PC-9 (cell line): ENCODE data around the gene ESAM. TPM values are rescaled to one million over a fixed set of nuclear protein-coding genes. Genes with fewer than 3 reads are reported as not detected.

Experiments used
- BruUV-seq: library from RNA; stranded (reverse); fragments of 400-500 nt; replicated peaks from 2 replicates; lab custom pipeline; 2021; lab: Mats Ljungman, UMichigan
- CTCF ChIA-PET: fragments of 300-600 bp; sonication (Branson Sonifier 250); formaldehyde crosslinking; loops from one replicate; lab custom pipeline; 2022; ENCODE audit warnings: antibody characterized with exemption; lab: Charles Lee
- POLR2A ChIA-PET: fragments of 300-600 bp; sonication (Branson Sonifier 250); formaldehyde crosslinking; loops from one replicate; lab custom pipeline; 2022; ENCODE audit warnings: antibody characterized with exemption; ENCODE audit not compliant: unreplicated experiment; lab: Charles Lee
- DNase-seq, 2 experiments: peaks; one replicate each; pipeline versions ENCODE4 v3.0.0 to v3.0.0-alpha.2; 2015 to 2022; ENCODE audit warnings: mixed read lengths in 1 of 2
- H2AFZ ChIP-seq: fragments of 200-600 bp; sonication (generic); 2 replicates; pipeline ENCODE4 v1.8.1; 2017; ENCODE audit warnings: antibody characterized with exemption
- H3F3A ChIP-seq: fragments of 200-600 bp; sonication (generic); 2 replicates; pipeline ENCODE4 v1.8.1; 2017; ENCODE audit warnings: antibody characterized with exemption, mild to moderate bottlenecking, low read depth; ENCODE audit not compliant: insufficient read depth
- H3K27ac ChIP-seq: fragments of 200-600 bp; sonication (generic); 2 replicates; pipeline ENCODE4 v1.6.1; 2016; ENCODE audit warnings: mixed run types
- H3K27me3 ChIP-seq: fragments of 200-600 bp; sonication (generic); 2 replicates; pipeline ENCODE4 v1.6.1; 2016; ENCODE audit warnings: low read depth, mixed run types; ENCODE audit not compliant: insufficient read depth
- H3K36me3 ChIP-seq: fragments of 200-600 bp; sonication (generic); 2 replicates; pipeline ENCODE4 v1.6.1; 2016; ENCODE audit warnings: low read depth, mixed run types
- H3K4me1 ChIP-seq: fragments of 200-600 bp; sonication (generic); replicated peaks from 2 replicates; pipeline ENCODE4 v1.6.1; 2016; ENCODE audit warnings: mixed run types; ENCODE audit not compliant: insufficient read depth
- H3K4me2 ChIP-seq: fragments of 200-600 bp; sonication (generic); 2 replicates; pipeline ENCODE4 v1.6.1; 2017; ENCODE audit warnings: mixed run types
- H3K4me3 ChIP-seq: fragments of 200-600 bp; sonication (generic); 2 replicates; pipeline ENCODE4 v1.6.1; 2016; ENCODE audit warnings: mixed run types
- H3K79me2 ChIP-seq: fragments of 200-600 bp; sonication (generic); 2 replicates; pipeline ENCODE4 v1.6.1; 2017; ENCODE audit warnings: low read depth, mixed run types
- H3K9me2 ChIP-seq: fragments of 200-600 bp; sonication (generic); 2 replicates; pipeline ENCODE4 v1.8.1; 2017; ENCODE audit warnings: mild to moderate bottlenecking; ENCODE audit not compliant: insufficient read depth
- H3K9me3 ChIP-seq: fragments of 200-600 bp; sonication (generic); 2 replicates; pipeline ENCODE4 v1.8.1; 2016; ENCODE audit warnings: low read depth; ENCODE audit not compliant: insufficient read depth
- H4K20me1 ChIP-seq: fragments of 200-600 bp; sonication (generic); 2 replicates; pipeline ENCODE4 v1.8.1; 2017; ENCODE audit not compliant: insufficient read depth
- CTCF ChIP-seq: fragments of 200-600 bp; sonication (generic); conservative IDR thresholded peaks from 2 replicates; pipeline ENCODE4 v1.6.1; 2017; ENCODE audit warnings: mixed run types, antibody characterized with exemption, mild to moderate bottlenecking, moderate library complexity
- EZH2 ChIP-seq: fragments of 200-600 bp; sonication (generic); IDR thresholded peaks from 2 replicates; pipeline ENCODE4 v1.8.0; 2017; ENCODE audit warnings: antibody characterized with exemption, low read depth
- intact Hi-C: fragments of 100-400 bp; cut with micrococcal nuclease; formaldehyde crosslinking; loops from one replicate; pipeline ENCODE4 v1.10.0; 2022; ENCODE audit not compliant: unreplicated experiment
- total RNA-seq: library from RNA; stranded (reverse); gene quantifications from 2 replicates; pipeline ENCODE4 v1.2.3, GENCODE V29; 2021

The ESAM gene
- total RNA-seq, 1 experiment from 2014 or later = 13.5 TPM

GRCh38 chr11:124716591-124716990 is 45.5 kb downstream of the ESAM start:
- TF ChIP-seq EZH2 (no peak), CTCF (no peak)
- Histone ChIP-seq H3K4me1 (no peaks in the 10 kb centered on the region), H3K4me3 (no peak overlapping the region), H3K9me2 (no peaks in the 10 kb centered on the region), H2AFZ (no peak overlapping the region), H4K20me1 (no peaks in the 10 kb centered on the region), H3K79me2 (no peaks in the 10 kb centered on the region), H3K36me3 (no peaks in the 10 kb centered on the region), H3K9me3 (no peaks in the 10 kb centered on the region), H3K4me2 (no peak overlapping the region), H3K27me3 (peaks cover 40% of the 10 kb centered on the region), H3F3A (no peaks in the 10 kb centered on the region), H3K27ac (no peak overlapping the region)
- CTCF ChIA-PET = no interaction called here
- BruUV-seq = no TSS peak
- POLR2A ChIA-PET = interaction anchor here (0.6 kb wide), 1 partner anchor 23 kb away, joined by 6 read pairs; no protein-coding TSS in a partner anchor
- DNase-seq = no peak
- intact Hi-C loops = no loop called here

GRCh38 chr11:124712392-124712791 is 49.7 kb downstream of the ESAM start:
- H3K79me2 ChIP-seq = no peaks in the 10 kb centered on the region
- TF ChIP-seq CTCF = no peak
- TF ChIP-seq EZH2 = no peak
- H3K27ac ChIP-seq = no peak overlapping the region
- H3K36me3 ChIP-seq = no peaks in the 10 kb centered on the region
- no peaks in the 10 kb centered on the region for H3F3A ChIP-seq
- H3K27me3 ChIP-seq = peaks cover 2% of the 10 kb centered on the region
- POLR2A ChIA-PET = no interaction called here
- BruUV-seq = no TSS peak
- intact Hi-C loops = no loop called here
- CTCF ChIA-PET = no interaction called here
- no peak overlapping the region for H3K4me3 ChIP-seq
- H3K4me1 ChIP-seq = no peaks in the 10 kb centered on the region
- H3K9me2 ChIP-seq = no peaks in the 10 kb centered on the region
- H2AFZ ChIP-seq = no peak overlapping the region
- H3K4me2 ChIP-seq = no peak overlapping the region
- no peak for DNase-seq
- H4K20me1 ChIP-seq = no peaks in the 10 kb centered on the region
- no peaks in the 10 kb centered on the region for H3K9me3 ChIP-seq

GRCh38 chr11:124707829-124708228 is 54.3 kb downstream of the ESAM start:
- intact Hi-C loops = no loop called here
- DNase-seq = peak; percentile 8 to 46
- Histone ChIP-seq H2AFZ (peak overlapping the region; percentile 43), H3K4me1 (no peaks in the 10 kb centered on the region), H3K9me2 (no peaks in the 10 kb centered on the region), H3K4me3 (no peak overlapping the region), H3F3A (no peaks in the 10 kb centered on the region), H4K20me1 (no peaks in the 10 kb centered on the region), H3K9me3 (no peaks in the 10 kb centered on the region), H3K36me3 (no peaks in the 10 kb centered on the region), H3K79me2 (no peaks in the 10 kb centered on the region), H3K27ac (no peak overlapping the region), H3K4me2 (0 out of 2 replicates have a peak overlapping the region, but pooled peaks have one; percentile 3), H3K27me3 (no peaks in the 10 kb centered on the region)
- TF ChIP-seq EZH2 (no peak), CTCF (no peak)
- BruUV-seq = no TSS peak
- ChIA-PET POLR2A (no interaction called here), CTCF (no interaction called here)

Other genes with a start within 250 kb of the ESAM start
- gene OR8B12, start 218.6 kb downstream of the ESAM start, total RNA-seq = not detected in 2 replicates
- gene OR8A1, start 192.3 kb downstream of the ESAM start, total RNA-seq = not detected in 2 replicates
- gene PANX3, start 150.9 kb downstream of the ESAM start, total RNA-seq = not detected in 2 replicates
- 22.3 and 24.3 TPM in 2 replicates for gene TBRG1, start 139.4 kb downstream of the ESAM start, total RNA-seq
- gene SIAE, start 88.6 kb downstream of the ESAM start, total RNA-seq = 29.2 and 37.9 TPM in 2 replicates
- 6.1 and 15.7 TPM in 2 replicates for gene SPA17, start 88.4 kb downstream of the ESAM start, total RNA-seq
- gene NRGN, start 22.3 kb downstream of the ESAM start, total RNA-seq = 6.8 and 10.2 TPM in 2 replicates
- 12.4 and 13.6 TPM in 2 replicates for gene VSIG2, start 10.0 kb downstream of the ESAM start, total RNA-seq
- 16.9 and 18.1 TPM in 2 replicates for gene MSANTD2, start 38.1 kb upstream of the ESAM start, total RNA-seq
- 1.3 and 1.5 TPM in 2 replicates for gene ROBO3, start 103.1 kb upstream of the ESAM start, total RNA-seq
- 0.20 TPM in 1 of 2 replicates, not detected in the other for gene ROBO4, start 135.6 kb upstream of the ESAM start, total RNA-seq
- gene HEPN1, start 157.0 kb upstream of the ESAM start, total RNA-seq = not detected in 2 replicates
- not detected in 2 replicates for gene HEPACAM, start 173.8 kb upstream of the ESAM start, total RNA-seq
- gene CCDC15, start 191.9 kb upstream of the ESAM start, total RNA-seq = 2.7 and 2.8 TPM in 2 replicates